GM18520 (cell line): ENCODE data around the gene CCDC57.

Source experiments
- ATAC-seq: cut with Tn5 transposase; IDR thresholded peaks from one replicate; pipeline ENCODE4 v1.9.1; 2021; ENCODE audit not compliant: unreplicated experiment

CCDC57 gene

DNA sequence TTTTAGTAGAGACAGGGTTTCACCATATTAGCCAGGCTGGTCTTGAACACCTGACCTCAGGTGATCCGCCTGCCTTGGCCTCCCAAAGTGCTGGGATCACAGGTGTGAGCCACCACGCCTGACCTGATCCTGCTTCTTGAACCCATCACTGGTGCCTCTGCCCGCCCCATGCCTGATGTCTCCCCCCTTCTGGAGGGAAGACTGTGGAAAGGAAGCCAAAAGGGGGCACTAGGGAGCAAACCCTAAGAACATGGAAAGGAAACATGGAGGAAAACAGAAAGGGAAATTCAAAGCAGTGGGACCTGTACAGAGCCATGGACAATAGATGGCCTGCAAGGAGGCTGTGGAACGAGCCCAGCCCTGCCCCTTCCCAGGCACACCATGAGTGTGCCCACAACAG is 83.5 kb downstream of the CCDC57 start:
- ATAC-seq: no peak

DNA sequence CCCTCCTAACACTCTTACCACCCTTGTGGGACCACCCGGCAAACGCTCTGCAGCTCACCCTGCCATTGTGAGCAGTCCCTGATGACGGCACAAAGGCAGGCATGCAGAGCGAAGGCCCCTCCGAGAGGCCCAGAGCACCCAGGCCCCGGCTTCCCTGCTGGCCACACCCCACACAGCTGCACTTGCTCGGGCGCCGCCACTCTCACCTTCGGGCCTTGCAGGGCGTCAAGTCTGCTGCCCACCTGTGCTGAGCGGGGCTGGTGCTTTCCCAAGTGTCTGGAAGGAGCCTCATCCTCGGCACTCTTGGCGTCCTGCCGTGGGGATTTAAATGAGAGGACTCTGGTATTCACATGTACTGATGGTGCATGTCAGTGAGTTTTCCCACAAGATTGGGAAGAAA is 84.4 kb downstream of the CCDC57 start:
- ATAC-seq: no peak

DNA sequence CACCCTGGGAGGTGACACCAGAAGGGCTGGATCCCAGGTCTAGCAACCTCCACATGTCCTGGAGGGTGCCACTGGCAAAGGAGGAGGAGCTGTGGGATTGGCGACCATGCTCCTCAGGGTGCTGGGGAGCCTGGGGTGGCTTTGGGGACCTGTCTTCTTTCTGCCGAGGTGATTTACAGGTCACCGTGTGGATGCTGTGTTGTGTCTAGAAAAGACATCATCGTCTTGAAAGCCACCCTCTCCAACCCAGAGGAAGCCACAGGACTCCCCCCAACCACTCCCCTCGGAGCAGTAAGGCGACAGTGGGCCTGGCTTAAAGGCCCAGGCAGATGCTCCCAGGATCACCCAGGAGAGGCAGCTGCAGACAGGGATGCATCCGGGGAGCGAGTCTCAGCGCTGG is 84.9 kb downstream of the CCDC57 start:
- ATAC-seq: no peak

DNA sequence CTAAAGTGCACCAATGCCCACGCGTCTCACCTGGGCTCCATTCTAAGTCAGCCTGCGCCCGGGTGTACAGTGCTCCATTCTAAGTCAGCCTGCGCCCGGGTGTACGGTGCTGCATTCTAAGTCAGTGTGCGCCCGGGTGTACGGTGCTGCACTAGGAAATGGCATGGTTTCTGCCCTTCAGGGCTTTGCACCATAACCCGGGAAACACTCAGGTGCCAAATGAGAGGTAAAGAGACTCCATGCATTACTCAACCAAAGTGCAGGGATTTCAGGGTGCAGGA is 85.4 kb downstream of the CCDC57 start:
- ATAC-seq: no peak

DNA sequence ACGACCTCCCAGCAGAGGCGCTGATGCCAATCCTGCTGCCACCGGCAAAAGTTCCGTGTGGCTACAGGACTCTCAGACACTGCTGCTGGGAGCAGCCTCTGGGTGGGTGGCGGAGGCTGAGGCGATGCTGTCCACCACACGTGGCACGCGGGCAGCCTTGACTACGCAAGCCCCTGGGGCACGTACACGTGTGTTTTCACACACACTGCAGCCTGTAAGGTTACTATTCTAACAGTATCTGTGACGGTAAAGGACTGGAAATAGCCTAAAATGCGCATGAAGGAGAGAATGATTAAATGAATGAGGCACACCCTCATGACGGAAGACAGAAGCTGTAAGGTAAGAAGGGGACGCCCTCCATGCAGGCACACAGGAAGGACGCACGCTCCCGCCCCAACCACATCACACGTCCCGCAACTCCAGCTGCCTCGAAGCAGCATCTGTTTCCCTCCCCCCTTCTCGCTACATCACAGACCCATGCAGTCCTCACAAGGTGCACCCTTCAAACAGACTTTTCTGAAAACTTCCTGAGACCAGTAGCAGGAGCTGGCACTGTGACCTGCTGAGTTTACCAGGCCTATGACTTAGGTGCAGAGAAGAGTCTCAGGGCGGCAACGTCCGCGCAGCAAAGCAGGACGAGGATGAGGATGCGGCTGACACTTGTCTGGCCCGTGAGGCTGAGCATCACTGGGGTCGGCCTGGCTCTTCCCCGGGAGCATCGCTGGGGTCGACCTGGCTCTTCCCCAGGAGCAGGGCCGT is 85.9 kb downstream of the CCDC57 start:
- ATAC-seq: no peak

DNA sequence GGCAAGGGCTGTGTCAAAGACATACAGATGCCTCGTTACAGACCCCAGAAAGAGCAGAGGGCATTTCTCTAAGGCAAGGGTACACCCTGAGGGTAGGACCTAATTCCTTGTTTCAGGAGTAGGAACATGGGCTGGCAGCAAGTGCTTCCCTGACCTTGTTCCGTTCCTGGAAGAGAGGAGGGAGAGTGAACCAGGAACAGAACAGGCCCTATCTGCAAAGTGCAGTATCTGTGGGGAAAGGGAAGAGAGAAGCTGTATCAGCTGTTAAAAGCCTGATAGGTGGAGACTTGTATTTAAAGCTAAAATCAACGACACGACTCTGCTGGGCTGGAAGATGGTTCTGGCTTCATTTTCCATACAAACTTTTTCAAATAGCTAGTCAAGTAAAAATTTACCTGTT is 88.5 kb downstream of the CCDC57 start:
- ATAC-seq: no peak

DNA sequence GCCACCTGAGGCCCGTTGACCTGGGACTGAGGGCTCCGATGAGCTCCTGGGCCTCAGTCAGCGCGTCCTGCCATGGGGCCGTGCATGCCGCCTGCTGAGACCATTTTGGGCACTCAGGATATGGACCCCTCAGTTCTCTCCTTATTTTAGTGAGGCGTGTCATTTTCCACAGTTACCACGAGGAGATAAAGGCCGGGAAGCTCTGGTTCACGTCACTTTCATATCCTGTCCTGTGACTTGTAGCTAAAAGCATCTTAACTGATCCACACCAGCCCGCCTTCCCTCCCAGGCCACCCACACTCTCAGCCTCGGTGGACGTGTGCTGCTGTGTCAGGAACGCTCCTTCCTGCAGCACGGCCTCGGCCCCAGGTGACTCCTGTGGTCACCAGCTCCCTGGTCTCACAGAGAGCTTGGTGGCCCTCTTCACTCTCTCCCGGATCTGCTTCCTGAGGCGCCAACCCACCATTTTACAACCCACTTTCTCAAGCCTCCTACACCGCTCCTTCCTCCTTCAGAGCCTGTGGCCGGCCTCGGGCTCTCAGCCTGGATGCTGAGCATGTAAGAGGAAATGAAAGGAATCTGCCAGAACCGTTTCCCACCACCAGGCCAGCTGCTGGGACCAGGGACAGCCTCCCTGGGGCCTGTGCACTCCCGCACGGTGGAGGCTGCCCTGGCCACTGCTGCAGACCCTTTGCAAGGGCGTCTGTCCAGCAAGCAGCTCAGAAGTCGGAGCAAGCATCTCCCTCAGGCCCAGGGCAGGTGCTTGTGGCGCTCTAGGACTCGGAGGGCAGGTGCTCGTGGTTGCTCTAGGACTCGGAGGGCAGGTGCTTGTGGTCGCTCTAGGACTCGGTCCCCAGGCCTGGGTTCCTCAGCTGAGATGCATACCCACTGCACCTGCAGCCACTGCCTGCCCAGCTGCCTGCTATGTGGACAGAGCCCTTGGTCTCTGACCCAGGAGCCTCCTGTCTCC is 90.7 kb downstream of the CCDC57 start:
- no peak for ATAC-seq

DNA sequence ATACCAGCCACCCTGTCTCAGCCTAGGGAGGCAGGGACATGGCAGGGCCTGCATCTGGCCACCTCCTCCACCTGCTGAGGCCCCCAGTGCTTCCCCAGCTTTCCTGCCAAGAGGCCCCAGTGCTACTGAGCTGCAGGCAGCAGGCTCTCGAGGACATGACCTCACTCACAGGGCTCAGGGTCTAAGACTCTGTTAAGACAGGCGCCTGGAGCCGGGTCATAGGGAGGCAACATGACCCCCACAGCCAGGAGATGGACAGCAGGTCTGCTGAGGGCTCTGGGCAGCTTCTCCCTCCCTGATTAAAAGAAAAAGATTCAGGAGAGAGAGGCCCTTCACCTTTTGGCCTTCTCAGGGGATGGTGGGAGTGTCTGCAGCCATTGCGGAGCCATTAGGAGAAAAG is 91.4 kb downstream of the CCDC57 start:
- no peak for ATAC-seq

DNA sequence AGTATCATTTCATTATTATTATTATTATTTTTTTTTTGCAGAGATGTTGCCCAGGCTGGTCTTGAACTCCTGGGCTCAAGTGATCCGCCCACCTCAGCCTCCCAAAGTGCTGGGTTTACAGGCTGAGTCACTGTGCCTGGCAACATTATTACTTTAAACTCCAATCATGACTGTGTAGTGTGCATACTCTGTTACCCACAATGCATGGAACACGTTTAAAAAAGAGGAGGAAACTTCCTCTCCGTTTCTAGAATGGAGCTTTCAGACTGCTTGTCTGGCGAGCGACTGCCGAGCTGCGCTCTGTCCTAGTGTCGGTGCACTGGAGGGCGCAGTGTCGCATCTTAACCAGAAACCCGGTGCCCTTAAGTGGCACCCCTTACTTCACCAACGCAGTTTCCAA is 92.5 kb downstream of the CCDC57 start:
- no peak for ATAC-seq

DNA sequence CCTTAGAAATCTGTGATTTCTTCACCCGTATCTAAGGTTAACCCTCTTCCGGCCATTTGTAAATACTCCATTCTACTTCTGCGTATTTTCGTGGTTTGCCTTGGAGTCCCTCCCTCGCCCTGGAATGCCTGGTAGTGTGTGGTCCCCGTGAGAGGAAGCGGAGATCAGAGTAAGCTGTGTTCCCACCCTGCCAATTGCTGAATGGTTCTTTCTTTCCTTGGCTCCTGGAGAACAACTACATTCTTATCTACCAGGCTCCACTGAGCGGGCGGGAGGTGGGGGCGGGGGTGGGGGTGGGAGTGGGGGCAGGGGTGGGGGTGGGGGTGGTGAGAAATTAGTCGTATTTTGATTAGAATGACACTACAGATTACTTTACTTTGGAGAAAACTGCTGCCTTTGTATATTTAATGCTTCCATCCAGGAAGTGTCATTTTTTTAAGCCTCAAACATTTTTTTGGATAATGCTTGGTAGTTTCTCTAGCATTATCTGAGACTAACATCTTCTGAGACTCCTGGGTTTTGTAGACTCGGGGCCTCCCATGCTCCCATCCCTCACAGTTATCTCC is 93.7 kb downstream of the CCDC57 start:
- no peak for ATAC-seq

DNA sequence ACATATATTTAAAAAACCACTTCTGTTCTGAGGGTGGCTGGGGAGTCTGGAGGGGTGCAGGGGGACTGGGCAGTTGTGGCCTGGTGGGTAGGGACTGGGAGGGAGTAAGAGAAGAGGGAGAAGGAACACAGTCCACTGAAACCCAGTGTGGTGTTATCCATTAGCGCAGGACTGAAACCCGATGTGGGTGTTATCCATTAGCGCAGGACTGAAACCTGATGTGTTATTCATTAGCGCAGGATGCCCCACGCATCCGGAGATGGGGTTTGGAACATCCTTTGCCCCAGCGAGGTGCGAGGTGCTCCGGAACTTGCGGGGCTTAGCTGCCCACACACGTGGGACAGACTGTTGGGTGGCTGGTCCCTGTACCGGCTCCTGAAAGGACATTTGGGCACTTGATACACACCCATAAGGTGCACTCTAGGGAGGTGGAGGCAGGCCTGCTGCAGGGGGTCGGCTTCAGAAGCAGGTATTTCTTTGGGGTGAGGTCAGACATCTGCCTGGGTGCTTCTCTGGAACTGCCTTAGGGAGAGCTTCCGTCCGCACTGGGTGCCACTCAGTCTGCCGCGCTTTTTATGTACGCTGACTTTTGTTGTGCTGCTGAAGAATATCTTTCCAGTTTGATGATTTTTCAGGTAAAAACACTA is 94.4 kb downstream of the CCDC57 start:
- ATAC-seq: no peak

DNA sequence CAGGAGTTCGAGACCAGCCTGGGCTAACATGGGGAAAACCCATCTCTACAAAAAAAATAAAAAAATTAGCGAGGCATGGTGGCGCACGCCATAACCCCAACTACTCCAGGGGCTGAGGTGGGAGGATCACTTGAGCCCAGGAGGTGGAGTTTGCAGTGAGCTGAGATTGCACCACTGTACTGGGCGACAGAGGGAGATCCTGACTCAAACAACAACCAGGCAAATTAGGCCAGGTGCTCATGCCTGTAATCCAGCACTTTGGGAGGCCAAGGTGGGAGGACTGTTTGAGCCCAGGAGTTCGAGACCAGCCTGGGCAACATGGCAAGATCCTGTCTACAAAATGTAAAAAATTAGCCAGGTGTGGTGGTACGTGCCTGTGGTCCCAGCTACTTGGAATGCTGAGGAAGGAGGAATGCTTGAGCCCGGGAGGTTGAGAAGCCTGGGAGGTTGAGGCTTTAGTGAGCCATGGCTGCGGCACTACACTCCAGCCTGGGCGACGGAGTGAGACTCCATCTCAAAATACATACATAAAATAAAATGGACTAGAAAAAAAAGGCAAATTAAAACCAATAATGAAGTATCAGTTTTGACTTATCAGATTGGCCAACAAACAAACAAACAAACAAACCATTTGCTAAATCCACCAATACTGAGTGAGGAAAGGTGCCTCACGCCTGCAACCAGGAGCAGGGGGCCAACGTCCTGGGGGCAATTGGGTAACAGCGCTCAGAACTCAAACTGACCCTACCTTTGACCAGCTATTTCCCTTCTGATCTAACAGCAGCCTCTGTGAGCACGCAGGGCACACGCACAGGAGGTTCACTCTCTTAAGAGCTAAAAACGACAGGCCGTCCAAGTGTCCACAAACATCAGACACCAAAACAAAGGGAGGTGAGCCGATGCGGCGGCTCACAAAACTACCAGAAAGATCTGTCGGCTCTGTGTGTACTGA is 95.2 kb downstream of the CCDC57 start:
- no peak for ATAC-seq

DNA sequence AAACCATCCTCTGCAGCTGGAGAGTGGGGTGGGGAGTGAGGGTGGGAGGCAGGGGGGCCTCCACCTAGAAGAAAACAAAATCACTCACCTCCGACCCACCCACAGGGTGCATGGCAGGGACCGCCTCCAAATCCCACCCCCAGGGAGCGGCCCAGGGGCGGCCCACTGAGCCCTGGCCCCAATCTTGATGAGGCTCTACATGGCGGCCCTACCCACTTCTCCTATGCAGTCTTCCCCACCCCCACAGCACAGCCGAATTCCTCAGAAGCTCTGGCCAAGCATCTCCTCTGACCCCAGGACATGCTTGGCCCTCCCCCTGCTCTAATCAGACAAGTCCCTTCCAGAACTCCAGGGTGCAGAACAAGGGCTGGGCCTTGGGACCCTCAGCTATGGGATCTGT is 96.4 kb downstream of the CCDC57 start:
- no peak for ATAC-seq

DNA sequence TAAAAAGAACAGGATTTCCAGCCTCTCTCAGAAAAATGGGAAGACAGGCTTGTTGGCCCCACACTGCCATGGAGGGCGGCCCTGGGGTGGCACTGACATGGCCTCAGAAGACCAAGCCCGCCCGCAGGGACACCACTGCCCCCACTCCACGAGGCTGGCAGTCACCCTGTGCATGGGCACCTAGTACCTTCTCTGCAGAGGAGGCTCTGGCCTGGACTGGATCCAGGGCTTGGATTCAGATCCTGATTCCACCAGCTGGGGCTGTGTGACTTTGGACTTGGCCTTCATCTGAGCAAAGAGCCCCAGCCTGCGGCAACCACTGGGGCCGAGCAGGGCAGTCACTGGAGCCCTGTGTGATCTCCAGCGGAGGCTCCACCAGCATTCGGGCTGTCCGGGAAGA is 97.8 kb downstream of the CCDC57 start:
- no peak for ATAC-seq

DNA sequence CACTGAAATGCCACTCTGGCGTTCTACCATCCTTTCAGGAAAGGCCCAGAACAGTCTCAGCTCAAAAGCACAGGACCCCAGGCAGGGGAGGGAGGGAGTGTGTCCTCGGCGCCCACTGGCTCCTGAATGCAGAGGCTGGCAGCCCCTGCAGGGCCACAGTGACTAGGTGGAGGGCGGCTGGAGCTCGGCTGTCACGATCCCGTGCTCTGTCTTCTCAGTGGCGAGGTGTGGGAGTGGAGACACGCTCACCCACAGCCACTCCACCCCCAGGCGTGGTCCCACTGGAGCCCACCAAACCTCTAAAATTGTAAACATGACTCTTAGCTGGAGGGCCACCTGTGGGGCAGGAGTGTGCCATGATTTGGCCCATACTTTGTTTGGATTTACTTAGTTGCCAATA is 98.2 kb downstream of the CCDC57 start:
- ATAC-seq: no peak

DNA sequence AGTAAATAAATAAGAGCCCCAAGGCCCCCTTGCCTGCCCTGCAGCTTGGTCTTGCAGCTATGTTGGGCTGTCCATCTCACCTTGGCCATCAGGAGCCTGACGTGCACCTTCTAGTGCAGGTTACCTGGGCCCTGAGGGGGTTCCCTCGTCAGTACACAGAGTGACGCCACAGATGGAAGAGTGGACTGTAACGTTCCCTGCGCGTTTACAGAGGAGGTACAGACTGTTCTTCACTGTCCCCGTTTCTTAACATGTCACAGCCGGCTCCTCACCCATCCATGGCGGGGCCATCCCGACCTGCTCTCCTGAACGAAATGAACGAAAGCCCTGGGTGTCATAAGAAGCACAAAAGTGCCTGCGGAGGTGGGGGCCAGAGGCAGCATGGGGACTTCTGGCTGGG is 98.7 kb downstream of the CCDC57 start:
- no peak for ATAC-seq

DNA sequence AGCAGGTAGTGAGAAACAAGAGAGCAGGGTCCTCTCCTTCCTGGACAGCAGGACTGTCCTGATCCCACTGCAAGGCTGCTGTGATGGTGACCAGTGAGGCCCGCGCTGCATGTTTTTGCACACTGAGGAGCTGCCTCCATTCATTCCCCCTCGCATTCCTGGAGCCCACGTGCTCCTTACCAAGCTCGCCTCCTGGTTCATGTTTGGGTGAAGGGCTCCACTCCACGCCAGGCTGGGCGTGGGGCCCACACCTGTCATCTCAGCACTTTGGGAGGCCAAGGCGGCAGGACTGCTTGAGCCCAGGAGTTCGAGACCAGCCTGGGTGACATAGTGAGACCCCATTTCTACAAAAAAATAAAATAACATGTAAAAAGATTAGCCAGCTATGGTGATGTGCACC is 99.2 kb downstream of the CCDC57 start:
- ATAC-seq: no peak

DNA sequence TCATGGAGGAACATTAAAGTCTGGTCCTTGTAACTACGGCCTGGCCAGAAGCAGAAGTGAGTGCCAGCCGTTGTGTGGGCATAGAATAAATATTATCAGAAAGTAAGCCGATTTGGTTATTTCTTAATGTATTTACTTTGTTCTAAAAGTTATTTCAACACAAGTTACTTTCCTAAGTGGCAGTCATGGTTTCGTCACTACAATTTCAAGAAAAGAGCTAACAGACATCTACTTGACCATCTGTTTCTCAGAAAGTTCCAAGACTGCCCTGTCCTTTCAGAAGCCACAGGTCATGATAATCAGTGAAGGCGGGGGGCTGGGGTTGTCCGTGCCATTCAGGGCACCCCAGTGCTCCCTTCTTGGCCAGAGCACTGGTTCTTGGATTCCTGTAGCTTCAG is 99.7 kb downstream of the CCDC57 start:
- no peak for ATAC-seq

DNA sequence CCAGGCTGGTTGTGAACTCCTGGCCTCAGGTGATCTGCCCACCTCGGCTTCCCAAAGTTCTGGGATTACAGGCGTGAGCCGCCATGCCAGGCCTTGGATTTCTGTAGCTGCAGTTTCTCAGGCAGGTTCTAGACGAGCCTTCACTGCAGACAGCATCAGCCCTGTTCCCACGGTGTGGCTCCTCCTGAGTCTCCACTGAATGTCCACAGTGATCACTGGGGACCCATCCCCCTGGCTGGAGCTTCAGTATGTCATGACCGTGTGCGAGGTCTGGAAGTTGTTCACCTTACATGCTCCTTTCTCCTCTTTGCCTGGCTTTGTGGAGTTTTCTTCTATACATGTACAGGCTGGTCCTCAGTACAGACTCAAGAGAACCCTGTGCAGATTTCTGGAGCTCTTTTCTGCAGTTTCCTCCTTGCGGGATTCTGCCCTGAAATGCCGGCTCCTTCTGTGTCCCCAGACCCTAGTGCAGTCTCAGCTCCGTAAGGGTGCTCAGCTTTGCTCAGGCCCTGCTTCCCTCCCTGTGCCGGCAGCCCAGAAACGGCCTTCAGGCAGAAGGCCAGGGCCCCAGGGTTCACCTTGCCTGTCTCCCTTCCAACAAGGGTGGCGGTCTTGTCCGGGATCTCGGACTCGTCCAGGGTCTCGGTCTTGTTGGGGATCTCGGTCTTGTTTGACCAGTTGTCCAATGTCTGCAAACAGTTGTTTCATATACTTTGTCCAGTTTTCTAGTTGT is 100.3 kb downstream of the CCDC57 start:
- no peak for ATAC-seq

DNA sequence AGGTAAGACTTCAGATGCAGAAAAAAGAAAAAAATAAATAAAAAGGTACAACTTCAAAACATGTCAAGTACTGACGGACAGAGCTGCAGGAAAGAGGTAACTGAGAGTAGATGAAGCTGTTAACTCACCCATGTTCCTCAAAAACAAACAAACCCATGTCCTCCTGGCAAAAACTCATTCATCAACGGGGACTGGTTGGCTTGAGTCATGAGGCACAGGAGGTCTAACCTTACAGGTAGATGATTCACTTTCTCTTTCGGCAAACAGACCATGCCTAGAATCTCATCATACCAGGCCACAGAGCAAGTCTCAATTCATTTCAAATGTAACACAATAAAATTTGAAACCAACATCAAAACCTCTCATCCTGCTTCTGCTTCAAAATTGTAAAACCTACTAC is 102.3 kb downstream of the CCDC57 start:
- no peak for ATAC-seq
